Measurements from ENCODE around the gene HCAR3.

DNA sequence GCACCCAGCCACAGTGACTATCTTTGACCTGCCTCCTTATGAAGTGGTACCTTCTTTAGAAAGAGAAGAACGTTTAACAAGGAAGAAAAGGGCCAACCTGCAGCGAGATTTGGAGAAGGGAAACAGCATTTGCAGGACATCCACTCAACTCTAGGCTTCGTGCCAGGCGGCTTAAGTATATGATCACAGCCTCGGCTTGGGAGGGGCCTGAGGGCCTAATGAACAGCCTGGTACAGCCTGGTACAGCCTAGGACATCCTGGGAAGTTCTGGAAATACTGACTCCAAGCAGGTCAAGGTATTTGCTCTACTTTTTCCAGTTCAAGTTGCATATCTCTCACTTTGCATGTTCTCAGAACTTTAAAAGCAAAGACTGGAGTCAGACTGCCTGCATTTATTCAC is 29.5 kb downstream of the HCAR3 start:
- TF ChIP-seq, protein P1, sequence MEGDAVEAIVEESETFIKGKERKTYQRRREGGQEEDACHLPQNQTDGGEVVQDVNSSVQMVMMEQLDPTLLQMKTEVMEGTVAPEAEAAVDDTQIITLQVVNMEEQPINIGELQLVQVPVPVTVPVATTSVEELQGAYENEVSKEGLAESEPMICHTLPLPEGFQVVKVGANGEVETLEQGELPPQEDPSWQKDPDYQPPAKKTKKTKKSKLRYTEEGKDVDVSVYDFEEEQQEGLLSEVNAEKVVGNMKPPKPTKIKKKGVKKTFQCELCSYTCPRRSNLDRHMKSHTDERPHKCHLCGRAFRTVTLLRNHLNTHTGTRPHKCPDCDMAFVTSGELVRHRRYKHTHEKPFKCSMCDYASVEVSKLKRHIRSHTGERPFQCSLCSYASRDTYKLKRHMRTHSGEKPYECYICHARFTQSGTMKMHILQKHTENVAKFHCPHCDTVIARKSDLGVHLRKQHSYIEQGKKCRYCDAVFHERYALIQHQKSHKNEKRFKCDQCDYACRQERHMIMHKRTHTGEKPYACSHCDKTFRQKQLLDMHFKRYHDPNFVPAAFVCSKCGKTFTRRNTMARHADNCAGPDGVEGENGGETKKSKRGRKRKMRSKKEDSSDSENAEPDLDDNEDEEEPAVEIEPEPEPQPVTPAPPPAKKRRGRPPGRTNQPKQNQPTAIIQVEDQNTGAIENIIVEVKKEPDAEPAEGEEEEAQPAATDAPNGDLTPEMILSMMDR (IDR thresholded peaks at IDR 0.05) = no peak
- TF ChIP-seq POLR2A (IDR thresholded peaks at IDR 0.05) = no peak

Measured in breast epithelium (tissue), 3 donors.